ENCODE results near the gene PADI3.

DNA sequence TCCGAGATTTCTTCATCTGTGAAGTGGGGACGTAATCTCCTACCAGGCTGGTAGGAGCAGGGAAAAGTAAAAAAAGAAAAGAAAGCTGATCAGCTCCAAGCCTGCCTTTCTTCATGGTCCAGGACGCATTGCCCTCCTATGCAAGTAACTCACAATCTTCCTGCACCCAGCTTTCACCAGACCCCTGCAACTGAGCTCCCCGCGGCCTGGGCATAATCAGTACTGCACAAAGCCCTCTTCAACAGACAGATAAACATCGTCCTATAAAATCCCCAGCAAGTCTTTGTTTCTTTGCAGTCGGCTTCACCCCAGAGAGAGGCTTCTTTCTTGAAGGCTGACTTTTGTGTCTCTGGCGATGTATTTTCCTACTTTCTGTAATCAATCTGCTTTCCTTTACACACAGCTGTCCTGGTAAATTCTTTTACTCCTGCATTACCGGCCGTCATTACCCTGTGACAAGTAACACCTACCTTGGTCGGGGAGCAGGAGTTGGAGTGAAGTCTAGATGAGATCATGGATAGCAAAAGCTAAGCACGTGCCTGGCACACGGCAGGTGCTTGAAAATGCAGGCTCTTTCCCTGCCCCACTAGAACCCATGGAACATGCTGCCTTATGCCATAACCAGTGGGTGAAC is 35.6 kb upstream of the PADI3 start:
- TF ChIP-seq POLR2A (IDR thresholded peaks at IDR 0.05): no peak
- TF ChIP-seq, protein P1, sequence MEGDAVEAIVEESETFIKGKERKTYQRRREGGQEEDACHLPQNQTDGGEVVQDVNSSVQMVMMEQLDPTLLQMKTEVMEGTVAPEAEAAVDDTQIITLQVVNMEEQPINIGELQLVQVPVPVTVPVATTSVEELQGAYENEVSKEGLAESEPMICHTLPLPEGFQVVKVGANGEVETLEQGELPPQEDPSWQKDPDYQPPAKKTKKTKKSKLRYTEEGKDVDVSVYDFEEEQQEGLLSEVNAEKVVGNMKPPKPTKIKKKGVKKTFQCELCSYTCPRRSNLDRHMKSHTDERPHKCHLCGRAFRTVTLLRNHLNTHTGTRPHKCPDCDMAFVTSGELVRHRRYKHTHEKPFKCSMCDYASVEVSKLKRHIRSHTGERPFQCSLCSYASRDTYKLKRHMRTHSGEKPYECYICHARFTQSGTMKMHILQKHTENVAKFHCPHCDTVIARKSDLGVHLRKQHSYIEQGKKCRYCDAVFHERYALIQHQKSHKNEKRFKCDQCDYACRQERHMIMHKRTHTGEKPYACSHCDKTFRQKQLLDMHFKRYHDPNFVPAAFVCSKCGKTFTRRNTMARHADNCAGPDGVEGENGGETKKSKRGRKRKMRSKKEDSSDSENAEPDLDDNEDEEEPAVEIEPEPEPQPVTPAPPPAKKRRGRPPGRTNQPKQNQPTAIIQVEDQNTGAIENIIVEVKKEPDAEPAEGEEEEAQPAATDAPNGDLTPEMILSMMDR (IDR thresholded peaks at IDR 0.05): no peak
- no peak for TF ChIP-seq POLR2AphosphoS5 (IDR thresholded peaks at IDR 0.05)

Data from breast epithelium (tissue), 3 donors.